ENCODE results near the gene HTRA2. TPM values are rescaled to one million over a fixed set of nuclear protein-coding genes. Genes with fewer than 3 reads are reported as not detected.

HTRA2 gene
- total RNA-seq, 1 donor from 2014 or later: 24.2 TPM

DNA sequence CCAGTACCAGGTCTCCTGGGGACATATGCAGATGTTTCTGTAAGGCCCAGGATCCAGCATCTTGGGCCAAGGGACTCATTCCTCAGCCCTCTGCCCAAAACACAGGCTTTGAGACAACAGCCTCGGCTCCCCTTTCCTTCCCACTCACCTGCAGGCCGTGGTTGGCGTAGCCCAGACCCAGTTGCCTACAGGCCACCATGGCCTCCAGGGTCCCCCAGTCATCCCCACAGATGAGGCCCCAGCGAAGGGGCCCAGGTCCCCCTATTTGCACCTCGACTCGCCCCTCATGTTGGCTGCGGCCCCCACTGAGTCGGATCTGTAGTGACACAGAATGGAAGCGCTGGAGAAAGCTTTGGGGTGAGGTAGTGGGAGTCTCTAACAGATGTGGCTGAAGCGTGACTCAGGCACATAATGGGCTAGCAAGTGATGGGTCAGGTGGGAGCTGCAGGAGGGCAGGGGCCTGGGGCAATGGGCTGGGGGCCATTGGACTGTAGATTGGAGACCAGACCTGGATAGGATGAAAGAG, 5.8 kb downstream of the HTRA2 start:
- TF ChIP-seq, protein P1, sequence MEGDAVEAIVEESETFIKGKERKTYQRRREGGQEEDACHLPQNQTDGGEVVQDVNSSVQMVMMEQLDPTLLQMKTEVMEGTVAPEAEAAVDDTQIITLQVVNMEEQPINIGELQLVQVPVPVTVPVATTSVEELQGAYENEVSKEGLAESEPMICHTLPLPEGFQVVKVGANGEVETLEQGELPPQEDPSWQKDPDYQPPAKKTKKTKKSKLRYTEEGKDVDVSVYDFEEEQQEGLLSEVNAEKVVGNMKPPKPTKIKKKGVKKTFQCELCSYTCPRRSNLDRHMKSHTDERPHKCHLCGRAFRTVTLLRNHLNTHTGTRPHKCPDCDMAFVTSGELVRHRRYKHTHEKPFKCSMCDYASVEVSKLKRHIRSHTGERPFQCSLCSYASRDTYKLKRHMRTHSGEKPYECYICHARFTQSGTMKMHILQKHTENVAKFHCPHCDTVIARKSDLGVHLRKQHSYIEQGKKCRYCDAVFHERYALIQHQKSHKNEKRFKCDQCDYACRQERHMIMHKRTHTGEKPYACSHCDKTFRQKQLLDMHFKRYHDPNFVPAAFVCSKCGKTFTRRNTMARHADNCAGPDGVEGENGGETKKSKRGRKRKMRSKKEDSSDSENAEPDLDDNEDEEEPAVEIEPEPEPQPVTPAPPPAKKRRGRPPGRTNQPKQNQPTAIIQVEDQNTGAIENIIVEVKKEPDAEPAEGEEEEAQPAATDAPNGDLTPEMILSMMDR (IDR thresholded peaks at IDR 0.05): no peak
- Mint-ChIP-seq H3K9me3 (ENCODE audit: low read depth) (no peaks in the 10 kb centered on the region), H3K27me3 (ENCODE audit: low read depth) (no peaks in the 10 kb centered on the region), H3K4me1 (ENCODE audit: low read depth) (peaks cover 20% of the 10 kb centered on the region), H3K27ac (ENCODE audit: unreplicated experiment) (peak overlapping the region; percentile 63), H3K36me3 (ENCODE audit: low read depth) (peaks cover 13% of the 10 kb centered on the region), H3K4me3 (ENCODE audit: unreplicated experiment) (no peak overlapping the region)
- peak; percentile 69 for DNase-seq (ENCODE audit: low spot score)

DNA sequence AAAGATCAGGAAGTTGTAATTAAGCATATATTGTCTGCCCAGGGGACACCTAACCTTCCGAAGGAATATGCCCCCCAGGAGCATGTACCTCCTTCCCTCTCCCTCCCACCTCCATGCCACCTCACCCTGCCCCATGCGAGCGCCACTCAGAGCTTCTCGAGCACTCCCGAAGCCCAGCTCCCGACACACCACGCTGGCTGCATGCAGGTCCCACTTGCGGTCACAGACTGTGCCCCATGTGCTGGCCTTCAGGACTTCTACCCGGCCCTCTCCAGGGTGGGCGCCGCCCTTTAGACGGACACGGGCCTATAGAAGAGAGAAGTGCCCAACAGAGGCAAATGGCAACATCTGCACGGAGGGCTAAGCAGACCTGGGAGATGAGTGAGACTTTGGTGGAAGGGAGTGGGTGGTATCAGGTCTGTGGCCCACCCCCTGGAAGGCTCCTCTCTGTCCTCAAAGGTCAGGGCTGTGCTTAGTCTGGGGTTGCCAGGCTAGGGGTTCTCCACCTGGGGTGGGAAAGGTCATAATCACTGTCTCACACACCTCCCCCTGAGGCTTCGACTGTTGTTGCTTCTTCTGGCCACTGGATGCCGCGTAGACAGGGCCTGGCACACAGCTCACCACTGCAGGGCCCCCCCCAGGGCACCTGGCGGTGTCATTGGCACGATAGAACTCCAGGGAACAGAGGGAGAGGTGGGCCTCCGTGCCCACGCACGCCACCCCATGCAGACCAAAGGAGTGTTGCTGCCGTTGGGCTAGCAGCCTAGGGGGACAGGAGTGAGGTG, 6.6 kb downstream of the HTRA2 start:
- H3K27ac Mint-ChIP-seq (ENCODE audit: unreplicated experiment): peak overlapping the region; percentile 36

DNA sequence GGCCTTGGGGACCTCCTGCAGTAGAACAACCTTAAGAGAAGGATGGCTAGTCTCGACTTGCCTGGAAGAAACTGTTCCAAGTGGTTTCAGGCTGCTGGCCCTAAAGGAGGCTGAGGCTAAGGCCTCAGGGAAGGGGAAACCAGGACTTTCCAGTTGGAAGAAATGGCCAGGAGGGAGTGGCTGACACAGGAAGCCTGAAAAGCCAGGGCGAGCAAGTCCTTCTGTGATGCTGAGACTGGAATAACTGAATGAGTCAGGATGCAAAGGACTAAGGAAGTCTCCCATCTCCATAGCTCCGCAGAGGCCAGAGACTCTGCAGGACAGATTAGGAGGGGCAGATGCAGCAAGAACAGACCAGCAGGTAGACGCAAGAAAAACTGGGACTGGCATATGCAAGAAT, 7.4 kb downstream of the HTRA2 start:
- H3K9me3 Mint-ChIP-seq (ENCODE audit: low read depth): no peaks in the 10 kb centered on the region
- H3K4me1 Mint-ChIP-seq (ENCODE audit: low read depth): peaks cover 7% of the 10 kb centered on the region
- no peak overlapping the region for H3K4me3 Mint-ChIP-seq (ENCODE audit: unreplicated experiment)
- peak overlapping the region; percentile 25 for H3K27ac Mint-ChIP-seq (ENCODE audit: unreplicated experiment)
- TF ChIP-seq, protein P1 (IDR thresholded peaks at IDR 0.05): no peak
- DNase-seq (ENCODE audit: low spot score): peak; percentile 21
- peaks cover 19% of the 10 kb centered on the region for H3K36me3 Mint-ChIP-seq (ENCODE audit: low read depth)
- H3K27me3 Mint-ChIP-seq (ENCODE audit: low read depth): no peaks in the 10 kb centered on the region

More for the DNA sequence above, 6.6 kb downstream of the HTRA2 start:
- peaks cover 17% of the 10 kb centered on the region for H3K36me3 Mint-ChIP-seq (ENCODE audit: low read depth)
- DNase-seq (ENCODE audit: low spot score): peak; percentile 88
- no peaks in the 10 kb centered on the region for H3K9me3 Mint-ChIP-seq (ENCODE audit: low read depth)
- H3K4me1 Mint-ChIP-seq (ENCODE audit: low read depth): peaks cover 14% of the 10 kb centered on the region
- TF ChIP-seq, protein P1 (IDR thresholded peaks at IDR 0.05): no peak
- no peaks in the 10 kb centered on the region for H3K27me3 Mint-ChIP-seq (ENCODE audit: low read depth)
- no peak overlapping the region for H3K4me3 Mint-ChIP-seq (ENCODE audit: unreplicated experiment)

DNA sequence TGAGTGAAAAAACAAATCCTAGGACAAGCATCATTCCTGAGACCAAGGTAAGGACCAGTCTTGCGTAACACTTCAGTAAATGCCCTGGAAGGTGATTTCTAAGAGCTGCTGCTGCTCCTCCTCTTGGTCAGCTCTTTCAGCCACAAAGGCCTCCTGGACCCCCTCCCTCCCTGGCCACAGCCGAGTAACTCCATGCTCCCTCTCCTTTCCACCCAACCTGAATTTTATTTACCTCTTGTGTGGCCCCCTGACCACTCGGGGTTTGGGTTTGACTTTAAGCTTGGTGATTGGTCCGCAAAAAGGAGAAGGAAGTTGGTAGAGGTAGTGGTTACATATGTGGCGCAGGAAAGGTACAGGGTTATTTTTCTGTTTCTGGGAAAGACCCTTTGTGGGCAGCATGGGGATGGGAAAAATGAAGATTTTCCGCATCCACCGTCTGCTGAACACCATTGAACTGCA, 9.2 kb downstream of the HTRA2 start:
- Mint-ChIP-seq H3K27ac (ENCODE audit: unreplicated experiment) (no peak overlapping the region), H3K9me3 (ENCODE audit: low read depth) (no peaks in the 10 kb centered on the region), H3K36me3 (ENCODE audit: low read depth) (peaks cover 17% of the 10 kb centered on the region), H3K27me3 (ENCODE audit: low read depth) (no peaks in the 10 kb centered on the region), H3K4me3 (ENCODE audit: unreplicated experiment) (no peak overlapping the region), H3K4me1 (ENCODE audit: low read depth) (no peaks in the 10 kb centered on the region)
- TF ChIP-seq, protein P1 (IDR thresholded peaks at IDR 0.05): no peak
- DNase-seq (ENCODE audit: low spot score): peak; percentile 33

DNA sequence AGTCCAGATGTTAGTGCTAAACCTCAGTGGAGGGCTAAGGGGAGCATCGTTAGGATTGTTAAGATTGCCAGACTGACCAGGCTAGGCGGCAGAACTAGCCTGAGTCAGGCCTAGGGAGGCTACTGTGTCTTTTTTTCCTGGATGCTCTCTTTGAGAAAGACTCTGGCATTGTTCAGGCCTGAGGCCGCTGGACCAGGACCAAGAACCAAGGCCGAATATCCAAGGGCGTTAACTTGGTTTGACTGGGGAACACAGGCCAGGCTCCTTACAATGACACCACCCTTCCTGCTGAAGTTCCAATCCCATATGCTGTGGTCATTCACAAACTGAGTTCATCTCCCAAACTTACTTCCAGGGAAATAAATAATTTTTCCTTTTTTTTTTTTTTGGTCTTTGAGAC, 10.6 kb downstream of the HTRA2 start:
- no peak overlapping the region for H3K27ac Mint-ChIP-seq (ENCODE audit: unreplicated experiment)
- TF ChIP-seq, protein P1 (IDR thresholded peaks at IDR 0.05): no peak
- no peaks in the 10 kb centered on the region for H3K27me3 Mint-ChIP-seq (ENCODE audit: low read depth)
- H3K36me3 Mint-ChIP-seq (ENCODE audit: low read depth): peaks cover 19% of the 10 kb centered on the region
- no peaks in the 10 kb centered on the region for H3K4me1 Mint-ChIP-seq (ENCODE audit: low read depth)
- DNase-seq (ENCODE audit: low spot score): no peak
- H3K4me3 Mint-ChIP-seq (ENCODE audit: unreplicated experiment): no peak overlapping the region
- no peaks in the 10 kb centered on the region for H3K9me3 Mint-ChIP-seq (ENCODE audit: low read depth)
